Suprapubic skin (tissue), 4 donors: Measurements from ENCODE around the gene ZNF804A. TPM values are rescaled to one million over a fixed set of nuclear protein-coding genes. Genes with fewer than 3 reads are reported as not detected.

Experiments
- DNase-seq, 2 donors: peaks; one replicate each; pipeline ENCODE4 v3.0.0-alpha.2; 2019; ENCODE audit warnings: low spot score in 2 of 2
- H3K27ac ChIP-seq: fragments of 200-600 bp; sonication (generic); one replicate; pipeline ENCODE4 v1.5.1; 2019
- H3K27me3 ChIP-seq: fragments of 200-600 bp; sonication (generic); one replicate; pipeline ENCODE4 v1.5.1; 2019
- H3K36me3 ChIP-seq: fragments of 200-600 bp; sonication (generic); one replicate; pipeline ENCODE4 v1.5.1; 2019
- H3K4me1 ChIP-seq: fragments of 200-600 bp; sonication (generic); one replicate; pipeline ENCODE4 v1.5.1; 2019
- H3K4me3 ChIP-seq: fragments of 200-600 bp; sonication (generic); one replicate; pipeline ENCODE4 v1.5.1; 2019; ENCODE audit warnings: mild to moderate bottlenecking
- H3K9me3 ChIP-seq: fragments of 200-600 bp; sonication (generic); one replicate; pipeline ENCODE4 v1.5.1; 2019
- CTCF ChIP-seq, 2 donors: fragments of 200-600 bp in 1 of 2; fragments of 450-650 bp in 1 of 2; sonication (generic) in 1 of 2; IDR thresholded peaks; one replicate each; pipeline ENCODE4 v1.5.1; 2016 to 2019; ENCODE audit warnings: antibody characterized with exemption in 2 of 2, mild to moderate bottlenecking in 1 of 2, moderate library complexity in 1 of 2
- EP300 ChIP-seq: sonication (generic); formaldehyde crosslinking; IDR thresholded peaks from one replicate; pipeline ENCODE4 v1.6.1; 2017; ENCODE audit warnings: antibody characterized with exemption
- POLR2A ChIP-seq, 2 donors: fragments of 450-650 bp; IDR thresholded peaks; one replicate each; pipeline ENCODE4 v1.6.1; 2017; ENCODE audit warnings: antibody characterized with exemption in 2 of 2, mild to moderate bottlenecking in 2 of 2, moderate library complexity in 2 of 2
- POLR2AphosphoS5 ChIP-seq, 3 donors: sonication (generic); formaldehyde crosslinking; IDR thresholded peaks; one replicate each; pipeline ENCODE4 v1.6.1; 2017; ENCODE audit warnings: antibody characterized with exemption in 3 of 3
- WGBS: methylation state at CpG from one replicate; pipeline ENCODE4 v1.1.5; 2018; 5-methylcytosine and 5-hydroxymethylcytosine counted together
- total RNA-seq, 4 donors: library from RNA; depleted of rRNA; stranded (reverse); fragments of >200 nt; gene quantifications; one replicate each; pipeline ENCODE4 v1.1.0, GENCODE V29; 2016

Gene ZNF804A
- total RNA-seq, 4 donors from 2014 or later, result 1.0 TPM; not detected in 3

- Histone ChIP-seq H3K9me3 (no peaks in the 10 kb centered on the region), H3K4me3 (no peak overlapping the region), H3K36me3 (no peaks in the 10 kb centered on the region), H3K27me3 (no peaks in the 10 kb centered on the region), H3K4me1 (no peaks in the 10 kb centered on the region), H3K27ac (no peak overlapping the region)
- 62% methylated on average over 1 of the region's 1 CpG for WGBS
- no peak for DNase-seq
- TF ChIP-seq CTCF (IDR thresholded peaks at IDR 0.05) (no peak), POLR2A (IDR thresholded peaks at IDR 0.05) (no peak), EP300 (no peak), POLR2AphosphoS5 (IDR thresholded peaks at IDR 0.05) (no peak)
These were observed 98.3 kb downstream of the ZNF804A start for GRCh38 chr2:184696644-184697043.

- DNase-seq, result no peak
- H3K27me3 ChIP-seq, result no peaks in the 10 kb centered on the region
- no peak overlapping the region for H3K27ac ChIP-seq
- WGBS, result 88% methylated on average over 3 of the region's 3 CpGs
- H3K4me1 ChIP-seq, result no peaks in the 10 kb centered on the region
- TF ChIP-seq POLR2AphosphoS5 (IDR thresholded peaks at IDR 0.05) (no peak), EP300 (no peak), CTCF (IDR thresholded peaks at IDR 0.05) (no peak), POLR2A (IDR thresholded peaks at IDR 0.05) (no peak)
- no peaks in the 10 kb centered on the region for H3K9me3 ChIP-seq
- no peak overlapping the region for H3K4me3 ChIP-seq
- no peaks in the 10 kb centered on the region for H3K36me3 ChIP-seq
These were observed 100.1 kb downstream of the ZNF804A start for GRCh38 chr2:184698476-184698875.

- Histone ChIP-seq H3K36me3 (no peaks in the 10 kb centered on the region), H3K27ac (no peak overlapping the region), H3K9me3 (peaks cover 4% of the 10 kb centered on the region), H3K4me3 (no peak overlapping the region), H3K27me3 (no peaks in the 10 kb centered on the region), H3K4me1 (no peaks in the 10 kb centered on the region)
- TF ChIP-seq POLR2AphosphoS5 (IDR thresholded peaks at IDR 0.05), result no peak
- no peak for DNase-seq
- 75% methylated on average over 6 of the region's 6 CpGs for WGBS
These were observed 123.6 kb downstream of the ZNF804A start for GRCh38 chr2:184721881-184722280.

- Histone ChIP-seq H3K27me3 (no peaks in the 10 kb centered on the region), H3K9me3 (no peaks in the 10 kb centered on the region), H3K4me1 (no peaks in the 10 kb centered on the region), H3K4me3 (no peak overlapping the region), H3K27ac (no peak overlapping the region), H3K36me3 (no peaks in the 10 kb centered on the region)
- 61% methylated on average over 3 of the region's 3 CpGs for WGBS
- no peak for DNase-seq
- TF ChIP-seq EP300 (no peak), CTCF (IDR thresholded peaks at IDR 0.05) (no peak), POLR2A (IDR thresholded peaks at IDR 0.05) (no peak), POLR2AphosphoS5 (IDR thresholded peaks at IDR 0.05) (no peak)
These were observed 129.5 kb downstream of the ZNF804A start for GRCh38 chr2:184727813-184728212.

GRCh38 chr2:184728411-184728810, 130.1 kb downstream of the ZNF804A start:
- TF ChIP-seq POLR2A (IDR thresholded peaks at IDR 0.05) (no peak), CTCF (IDR thresholded peaks at IDR 0.05) (no peak), POLR2AphosphoS5 (IDR thresholded peaks at IDR 0.05) (no peak), EP300 (no peak)
- no peak for DNase-seq
- Histone ChIP-seq H3K27ac (no peak overlapping the region), H3K27me3 (no peaks in the 10 kb centered on the region), H3K36me3 (no peaks in the 10 kb centered on the region), H3K4me1 (no peaks in the 10 kb centered on the region), H3K4me3 (no peak overlapping the region), H3K9me3 (no peaks in the 10 kb centered on the region)

GRCh38 chr2:184729581-184729980, 131.3 kb downstream of the ZNF804A start:
- Histone ChIP-seq H3K4me1 (no peaks in the 10 kb centered on the region), H3K9me3 (no peaks in the 10 kb centered on the region), H3K36me3 (no peaks in the 10 kb centered on the region), H3K27me3 (no peaks in the 10 kb centered on the region), H3K27ac (no peak overlapping the region), H3K4me3 (no peak overlapping the region)
- WGBS, result 74% methylated on average over 3 of the region's 3 CpGs
- no peak for DNase-seq
- TF ChIP-seq POLR2AphosphoS5 (IDR thresholded peaks at IDR 0.05) (no peak), CTCF (IDR thresholded peaks at IDR 0.05) (no peak), EP300 (no peak), POLR2A (IDR thresholded peaks at IDR 0.05) (no peak)
